ENCODE results near the gene DGLUCY. TPM values are rescaled to one million over a fixed set of nuclear protein-coding genes. Genes with fewer than 3 reads are reported as not detected.
A peak's percentile ranks its signal among the peaks of the same experiment; 100 is the strongest.

Gene DGLUCY
- total RNA-seq, 4 donors from 2014 or later, result 58.0 to 125 (median 103) TPM

GRCh38 chr14:91127401-91127801 is 13.5 kb downstream of the DGLUCY start:
- Histone ChIP-seq H3K27ac (peak overlapping the region; percentile 5 to 64 (median 55)), H3K9me3 (no peaks in the 10 kb centered on the region), H3K4me3 (replicated peaks in 1 of 3) (no peak overlapping the region), H3K4me1 (peaks cover 10 to 15% of the 10 kb centered on the region in 2 donors), H3K36me3 (peaks cover 0 to 4% of the 10 kb centered on the region in 2 donors), H3K27me3 (no peaks in the 10 kb centered on the region)
- TF ChIP-seq POLR2A (IDR thresholded peaks at IDR 0.05), result no peak
- TF ChIP-seq, protein P1, sequence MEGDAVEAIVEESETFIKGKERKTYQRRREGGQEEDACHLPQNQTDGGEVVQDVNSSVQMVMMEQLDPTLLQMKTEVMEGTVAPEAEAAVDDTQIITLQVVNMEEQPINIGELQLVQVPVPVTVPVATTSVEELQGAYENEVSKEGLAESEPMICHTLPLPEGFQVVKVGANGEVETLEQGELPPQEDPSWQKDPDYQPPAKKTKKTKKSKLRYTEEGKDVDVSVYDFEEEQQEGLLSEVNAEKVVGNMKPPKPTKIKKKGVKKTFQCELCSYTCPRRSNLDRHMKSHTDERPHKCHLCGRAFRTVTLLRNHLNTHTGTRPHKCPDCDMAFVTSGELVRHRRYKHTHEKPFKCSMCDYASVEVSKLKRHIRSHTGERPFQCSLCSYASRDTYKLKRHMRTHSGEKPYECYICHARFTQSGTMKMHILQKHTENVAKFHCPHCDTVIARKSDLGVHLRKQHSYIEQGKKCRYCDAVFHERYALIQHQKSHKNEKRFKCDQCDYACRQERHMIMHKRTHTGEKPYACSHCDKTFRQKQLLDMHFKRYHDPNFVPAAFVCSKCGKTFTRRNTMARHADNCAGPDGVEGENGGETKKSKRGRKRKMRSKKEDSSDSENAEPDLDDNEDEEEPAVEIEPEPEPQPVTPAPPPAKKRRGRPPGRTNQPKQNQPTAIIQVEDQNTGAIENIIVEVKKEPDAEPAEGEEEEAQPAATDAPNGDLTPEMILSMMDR (IDR thresholded peaks at IDR 0.05), result no peak
- intact Hi-C loops (cut with DNase I), result no loop called here
- DNase-seq, result peak; percentile 80 to 83
- 31 to 35% methylated on average over 6 to 8 of the region's 8 CpGs for WGBS, 2 donors

DNA sequence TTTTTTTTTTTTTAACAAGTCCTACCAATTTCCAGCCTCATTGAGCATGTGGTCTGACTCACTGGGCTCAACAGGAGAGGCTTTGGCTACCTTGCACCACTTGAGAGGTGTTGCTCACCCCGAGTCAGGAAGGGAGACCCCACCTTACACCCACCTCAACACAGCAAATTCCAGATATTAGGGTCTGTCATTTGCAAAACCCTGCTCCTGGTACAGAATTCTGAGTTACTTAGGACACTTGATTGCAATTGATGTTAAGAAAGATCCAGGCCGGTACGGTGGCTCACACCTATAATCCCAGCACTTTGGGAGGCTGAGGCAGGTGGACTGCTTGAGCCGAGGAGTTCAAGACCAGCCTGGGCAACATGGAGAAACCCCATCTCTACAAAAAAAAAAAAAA is 14.1 kb downstream of the DGLUCY start:
- DNase-seq, result no peak
- TF ChIP-seq, protein P1 (IDR thresholded peaks at IDR 0.05), result no peak
- no peak for TF ChIP-seq POLR2A (IDR thresholded peaks at IDR 0.05)
- intact Hi-C loops (cut with DNase I), result no loop called here
- peaks cover 10 to 15% of the 10 kb centered on the region in 2 donors for H3K4me1 ChIP-seq
- H3K27me3 ChIP-seq, result no peaks in the 10 kb centered on the region
- H3K27ac ChIP-seq, result peak overlapping the region; percentile 5 to 64 (median 55)
- H3K9me3 ChIP-seq, result no peaks in the 10 kb centered on the region
- H3K36me3 ChIP-seq, result peaks cover 0 to 4% of the 10 kb centered on the region in 2 donors
- H3K4me3 ChIP-seq (replicated peaks in 1 of 3), result no peak overlapping the region
- 98 to 100% methylated on average over 3 to 4 of the region's 4 CpGs for WGBS, 2 donors

- DNase-seq, result no peak
- H3K36me3 ChIP-seq, result peaks cover 0 to 4% of the 10 kb centered on the region in 2 donors
- intact Hi-C loops (cut with DNase I), result no loop called here
- peak overlapping the region in 1 of 3 donors; percentile 55 for H3K27ac ChIP-seq
- H3K9me3 ChIP-seq, result no peaks in the 10 kb centered on the region
- TF ChIP-seq, protein P1 (IDR thresholded peaks at IDR 0.05), result no peak
- TF ChIP-seq POLR2A (IDR thresholded peaks at IDR 0.05), result no peak
- H3K4me3 ChIP-seq (replicated peaks in 1 of 3), result no peak overlapping the region
- WGBS, 2 donors, result 91 to 92% methylated on average over 4 of the region's 4 CpGs
- H3K4me1 ChIP-seq, result peaks cover 10 to 15% of the 10 kb centered on the region in 2 donors
- no peaks in the 10 kb centered on the region for H3K27me3 ChIP-seq
Observed at GRCh38 chr14:91128699-91129098, 14.8 kb downstream of the DGLUCY start.

DNA sequence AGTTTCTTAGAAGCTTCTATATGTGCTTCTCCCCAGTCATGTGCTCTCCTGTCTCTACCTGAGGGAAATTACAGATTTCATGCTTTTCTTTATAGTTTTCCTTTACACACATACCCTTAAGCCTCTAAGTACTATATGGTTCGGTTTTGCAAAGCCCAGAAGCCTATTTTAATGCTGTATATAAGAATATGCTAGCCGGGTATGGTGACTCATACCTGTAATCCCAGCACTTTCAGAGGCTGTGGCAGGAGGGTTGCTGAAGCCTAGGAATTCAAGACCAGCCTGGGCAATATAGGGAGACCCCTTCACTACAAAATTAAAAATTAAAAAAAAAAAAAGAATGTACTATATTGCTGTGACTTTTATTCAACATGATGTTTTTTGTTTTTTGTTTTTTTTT is 15.4 kb downstream of the DGLUCY start:
- intact Hi-C loops (cut with DNase I), result no loop called here
- H3K27ac ChIP-seq, result no peak overlapping the region
- 83 to 95% methylated on average over 2 of the region's 2 CpGs for WGBS, 2 donors
- H3K4me3 ChIP-seq (replicated peaks in 1 of 3), result no peak overlapping the region
- no peak for DNase-seq
- peaks cover 0 to 4% of the 10 kb centered on the region in 2 donors for H3K36me3 ChIP-seq
- no peaks in the 10 kb centered on the region for H3K9me3 ChIP-seq
- no peaks in the 10 kb centered on the region for H3K27me3 ChIP-seq
- no peak for TF ChIP-seq POLR2A (IDR thresholded peaks at IDR 0.05)
- TF ChIP-seq, protein P1 (IDR thresholded peaks at IDR 0.05), result no peak
- H3K4me1 ChIP-seq, result peaks cover 9 to 12% of the 10 kb centered on the region in 2 donors

DNA sequence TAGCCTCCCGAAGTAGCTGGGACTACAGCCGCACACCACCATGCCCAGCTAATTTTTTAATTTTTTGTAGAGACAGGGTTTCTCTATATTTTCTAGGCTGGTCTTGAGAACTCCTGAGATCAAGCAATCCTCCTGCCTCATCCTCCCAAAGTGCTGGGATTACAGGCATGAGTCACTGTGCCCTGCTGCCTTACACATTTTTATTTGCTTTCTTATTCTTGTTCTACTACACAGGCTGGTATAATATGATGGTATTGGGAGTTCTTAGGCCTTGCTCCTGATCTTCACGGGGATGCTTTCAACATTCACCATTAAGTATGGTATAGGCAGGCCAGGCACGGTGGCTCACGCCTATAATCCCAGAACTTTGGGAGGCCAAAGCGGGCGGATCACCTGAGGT is 21.2 kb downstream of the DGLUCY start:
- Histone ChIP-seq H3K4me1 (peaks cover 0 to 6% of the 10 kb centered on the region in 2 donors), H3K27me3 (no peaks in the 10 kb centered on the region), H3K9me3 (no peaks in the 10 kb centered on the region), H3K27ac (no peak overlapping the region), H3K36me3 (peaks cover 0 to 4% of the 10 kb centered on the region in 2 donors), H3K4me3 (replicated peaks in 1 of 3) (no peak overlapping the region)
- TF ChIP-seq, protein P1 (IDR thresholded peaks at IDR 0.05), result no peak
- no peak for TF ChIP-seq POLR2A (IDR thresholded peaks at IDR 0.05)
- intact Hi-C loops (cut with DNase I), result no loop called here
- DNase-seq, result no peak
- WGBS, 2 donors, result 92 to 100% methylated on average over 7 of the region's 7 CpGs
